Astrocyte (in vitro differentiated cells and primary cell): ENCODE results near the gene KLK1. TPM values are rescaled to one million over a fixed set of nuclear protein-coding genes. Genes with fewer than 3 reads are reported as not detected.

Source experiments
- DNase-seq: peaks from one replicate; pipeline ENCODE4 v3.0.0-alpha.2; 2010; ENCODE audit warnings: low read depth
- FAIRE-seq: peaks from 2 replicates; lab custom pipeline; 2011; peaks lifted over from hg19 to GRCh38; lab: Jason Lieb, UNC
- H2AFZ ChIP-seq: 2 replicates; pipeline ENCODE4 v1.6.0; 2012; ENCODE audit warnings: low read depth, low read length, inconsistent platforms
- H3K27ac ChIP-seq: 2 replicates; pipeline ENCODE4 v1.5.1; 2011; ENCODE audit warnings: low read depth, low read length, inconsistent platforms
- H3K27me3 ChIP-seq: 2 replicates; pipeline ENCODE4 v1.6.0; 2011; ENCODE audit warnings: low read length, inconsistent platforms; ENCODE audit not compliant: insufficient read depth
- H3K36me3 ChIP-seq: 2 replicates; pipeline ENCODE4 v1.5.1; 2011; ENCODE audit warnings: low read length, inconsistent platforms; ENCODE audit not compliant: insufficient read depth
- H3K4me1 ChIP-seq: 2 replicates; pipeline ENCODE4 v1.5.1; 2011; ENCODE audit warnings: low read length, inconsistent platforms; ENCODE audit not compliant: insufficient read depth
- H3K4me2 ChIP-seq: 2 replicates; pipeline ENCODE4 v1.6.0; 2012; ENCODE audit warnings: low read length, inconsistent platforms
- H3K4me3 ChIP-seq: 2 replicates; pipeline ENCODE4 v1.5.1; 2011; ENCODE audit warnings: low read depth, mild to moderate bottlenecking, low read length, inconsistent platforms; ENCODE audit not compliant: insufficient read depth
- H3K79me2 ChIP-seq: 2 replicates; pipeline ENCODE4 v1.6.0; 2012; ENCODE audit warnings: mild to moderate bottlenecking, low read length, inconsistent platforms; ENCODE audit not compliant: insufficient read depth
- H3K9ac ChIP-seq: 2 replicates; pipeline ENCODE4 v1.6.0; 2012; ENCODE audit warnings: mild to moderate bottlenecking, low read length, inconsistent platforms
- H3K9me3 ChIP-seq: 2 replicates; pipeline ENCODE4 v1.5.1; 2012; ENCODE audit warnings: low read depth, mild to moderate bottlenecking, low read length, inconsistent platforms; ENCODE audit not compliant: insufficient read depth
- H4K20me1 ChIP-seq: 2 replicates; pipeline ENCODE4 v1.6.0; 2012; ENCODE audit warnings: low read length, inconsistent platforms; ENCODE audit not compliant: insufficient read depth
- H3K27ac Mint-ChIP-seq: one replicate; pipeline ENCODE4 v1.8.0; 2021; ENCODE audit warnings: mild to moderate bottlenecking, mixed read lengths; ENCODE audit not compliant: unreplicated experiment
- H3K27me3 Mint-ChIP-seq: one replicate; pipeline ENCODE4 v1.8.0; 2021; ENCODE audit warnings: low read depth, mixed read lengths; ENCODE audit not compliant: unreplicated experiment
- H3K36me3 Mint-ChIP-seq: one replicate; pipeline ENCODE4 v1.8.0; 2021; ENCODE audit warnings: low read depth, mixed read lengths; ENCODE audit not compliant: unreplicated experiment
- H3K4me1 Mint-ChIP-seq: one replicate; pipeline ENCODE4 v1.8.0; 2021; ENCODE audit warnings: low read depth, mixed read lengths; ENCODE audit not compliant: unreplicated experiment
- H3K4me3 Mint-ChIP-seq: one replicate; pipeline ENCODE4 v1.8.0; 2021; ENCODE audit warnings: mild to moderate bottlenecking, moderate library complexity, mixed read lengths; ENCODE audit not compliant: unreplicated experiment
- H3K9me3 Mint-ChIP-seq: one replicate; pipeline ENCODE4 v1.8.0; 2021; ENCODE audit warnings: mild to moderate bottlenecking, mixed read lengths; ENCODE audit not compliant: unreplicated experiment
- EZH2 ChIP-seq: IDR thresholded peaks from 2 replicates; pipeline ENCODE4 v1.6.1; 2012; ENCODE audit warnings: mild to moderate bottlenecking, low read length, inconsistent platforms; ENCODE audit not compliant: insufficient read depth
- total RNA-seq: library from RNA; stranded (reverse); gene quantifications from 2 replicates; pipeline ENCODE4 v1.2.1, GENCODE V29; 2021
- TF ChIP-seq, protein P1 (sequence below): IDR thresholded peaks from 2 replicates; pipeline ENCODE4 v1.5.1; 2011; ENCODE audit warnings: low read depth, mild to moderate bottlenecking, inconsistent platforms, low read length, moderate library complexity; ENCODE audit not compliant: insufficient read depth

KLK1 gene
- total RNA-seq, 1 donor from 2014 or later: not detected

DNA sequence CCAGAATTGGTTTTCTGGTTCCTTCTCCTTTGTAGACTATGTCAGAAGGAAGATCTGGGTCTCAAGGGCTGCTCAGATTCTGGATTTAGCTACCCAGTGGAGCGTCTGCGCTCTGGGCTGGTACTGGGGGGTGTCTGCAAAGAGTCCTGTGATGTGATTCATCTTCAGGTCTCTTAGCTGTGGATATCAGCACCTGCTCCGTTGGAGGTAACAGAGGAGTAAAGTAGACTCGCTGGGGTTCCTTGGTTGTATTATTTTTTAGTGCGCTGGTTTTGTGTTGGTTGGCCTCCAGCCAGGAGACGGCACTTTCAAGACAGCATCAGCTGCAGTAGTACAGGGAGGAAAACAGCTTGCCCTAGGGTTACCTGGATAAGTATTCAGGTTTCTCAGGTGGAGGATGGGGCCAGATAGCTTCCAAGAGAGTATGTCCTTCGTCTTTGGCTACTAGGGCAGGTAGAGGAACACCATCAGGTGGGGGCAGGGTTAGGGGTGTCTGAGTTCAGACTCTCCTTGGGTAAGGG is 20.2 kb upstream of the KLK1 start:
- Histone ChIP-seq H3K9ac (no peak overlapping the region), H3K9me3 (no peaks in the 10 kb centered on the region), H3K27ac (no peak overlapping the region), H3K79me2 (no peaks in the 10 kb centered on the region), H2AFZ (no peak overlapping the region), H3K27me3 (no peaks in the 10 kb centered on the region), H3K4me1 (no peaks in the 10 kb centered on the region), H3K4me2 (no peak overlapping the region), H3K4me3 (no peak overlapping the region), H4K20me1 (no peaks in the 10 kb centered on the region), H3K36me3 (no peaks in the 10 kb centered on the region)
- Mint-ChIP-seq H3K27ac (no peak overlapping the region), H3K9me3 (peaks cover 13% of the 10 kb centered on the region), H3K36me3 (no peaks in the 10 kb centered on the region), H3K4me1 (no peaks in the 10 kb centered on the region), H3K27me3 (peaks cover 38% of the 10 kb centered on the region), H3K4me3 (no peak overlapping the region)
- DNase-seq (no peak), FAIRE-seq (no peak)
- no peak for TF ChIP-seq EZH2

GRCh38 chr19:50843205-50843604 is 19.6 kb upstream of the KLK1 start:
- H3K36me3 ChIP-seq: no peaks in the 10 kb centered on the region
- no peaks in the 10 kb centered on the region for H3K27me3 ChIP-seq
- no peaks in the 10 kb centered on the region for H3K9me3 ChIP-seq
- no peak overlapping the region for H3K9ac ChIP-seq
- no peak overlapping the region for H2AFZ ChIP-seq
- Mint-ChIP-seq H3K4me3 (no peak overlapping the region), H3K27ac (no peak overlapping the region), H3K9me3 (peaks cover 13% of the 10 kb centered on the region), H3K27me3 (peaks cover 40% of the 10 kb centered on the region), H3K36me3 (no peaks in the 10 kb centered on the region), H3K4me1 (no peaks in the 10 kb centered on the region)
- H4K20me1 ChIP-seq: no peaks in the 10 kb centered on the region
- no peak overlapping the region for H3K4me2 ChIP-seq
- TF ChIP-seq, protein P1, sequence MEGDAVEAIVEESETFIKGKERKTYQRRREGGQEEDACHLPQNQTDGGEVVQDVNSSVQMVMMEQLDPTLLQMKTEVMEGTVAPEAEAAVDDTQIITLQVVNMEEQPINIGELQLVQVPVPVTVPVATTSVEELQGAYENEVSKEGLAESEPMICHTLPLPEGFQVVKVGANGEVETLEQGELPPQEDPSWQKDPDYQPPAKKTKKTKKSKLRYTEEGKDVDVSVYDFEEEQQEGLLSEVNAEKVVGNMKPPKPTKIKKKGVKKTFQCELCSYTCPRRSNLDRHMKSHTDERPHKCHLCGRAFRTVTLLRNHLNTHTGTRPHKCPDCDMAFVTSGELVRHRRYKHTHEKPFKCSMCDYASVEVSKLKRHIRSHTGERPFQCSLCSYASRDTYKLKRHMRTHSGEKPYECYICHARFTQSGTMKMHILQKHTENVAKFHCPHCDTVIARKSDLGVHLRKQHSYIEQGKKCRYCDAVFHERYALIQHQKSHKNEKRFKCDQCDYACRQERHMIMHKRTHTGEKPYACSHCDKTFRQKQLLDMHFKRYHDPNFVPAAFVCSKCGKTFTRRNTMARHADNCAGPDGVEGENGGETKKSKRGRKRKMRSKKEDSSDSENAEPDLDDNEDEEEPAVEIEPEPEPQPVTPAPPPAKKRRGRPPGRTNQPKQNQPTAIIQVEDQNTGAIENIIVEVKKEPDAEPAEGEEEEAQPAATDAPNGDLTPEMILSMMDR: no peak
- no peak for TF ChIP-seq EZH2
- DNase-seq (no peak), FAIRE-seq (no peak)
- no peak overlapping the region for H3K4me3 ChIP-seq
- no peaks in the 10 kb centered on the region for H3K79me2 ChIP-seq
- H3K4me1 ChIP-seq: no peaks in the 10 kb centered on the region
- H3K27ac ChIP-seq: no peak overlapping the region

DNA sequence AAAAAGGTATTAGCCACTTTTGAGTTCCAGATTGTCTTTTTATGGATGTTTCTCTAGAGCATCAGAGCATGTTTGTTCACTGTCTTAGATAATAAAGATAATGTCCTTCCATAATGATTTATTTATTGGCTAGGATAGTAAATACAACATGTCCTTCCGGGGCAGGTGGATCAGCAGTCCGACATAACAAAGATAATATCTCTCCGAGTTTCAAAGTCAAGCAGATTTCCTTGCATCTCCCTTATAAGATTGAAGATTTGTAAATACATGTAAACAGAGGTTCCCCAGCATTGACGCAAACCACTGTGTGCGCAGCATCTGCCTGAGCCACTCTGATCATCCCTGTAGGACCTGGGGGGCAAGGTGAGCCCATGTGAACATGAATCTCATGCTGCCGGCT is 18.5 kb upstream of the KLK1 start:
- Mint-ChIP-seq H3K4me1 (no peaks in the 10 kb centered on the region), H3K27ac (no peak overlapping the region), H3K36me3 (no peaks in the 10 kb centered on the region), H3K9me3 (peaks cover 13% of the 10 kb centered on the region), H3K27me3 (peaks cover 44% of the 10 kb centered on the region), H3K4me3 (no peak overlapping the region)
- FAIRE-seq (no peak), DNase-seq (no peak)
- H3K9ac ChIP-seq: no peak overlapping the region
- H3K27me3 ChIP-seq: no peaks in the 10 kb centered on the region
- no peak overlapping the region for H3K4me3 ChIP-seq
- no peaks in the 10 kb centered on the region for H3K79me2 ChIP-seq
- no peaks in the 10 kb centered on the region for H3K4me1 ChIP-seq
- H3K27ac ChIP-seq: no peak overlapping the region
- H3K4me2 ChIP-seq: no peak overlapping the region
- no peak for TF ChIP-seq EZH2
- TF ChIP-seq, protein P1: no peak
- no peaks in the 10 kb centered on the region for H3K9me3 ChIP-seq
- H2AFZ ChIP-seq: no peak overlapping the region
- H4K20me1 ChIP-seq: no peaks in the 10 kb centered on the region
- H3K36me3 ChIP-seq: no peaks in the 10 kb centered on the region
